HG03442 (cell line): ENCODE data around the gene CLSTN2.

Source experiments
- ATAC-seq: cut with Tn5 transposase; IDR thresholded peaks from one replicate; pipeline ENCODE4 v1.9.1; 2021; ENCODE audit warnings: mild to moderate bottlenecking, moderate library complexity; ENCODE audit not compliant: unreplicated experiment

CLSTN2 gene

GRCh38 chr3:140089403-140090072 is 154.6 kb downstream of the CLSTN2 start:
- no peak for ATAC-seq

- no peak for ATAC-seq
Observed at GRCh38 chr3:140091143-140091542, 156.2 kb downstream of the CLSTN2 start.

GRCh38 chr3:140092848-140093536 is 158.0 kb downstream of the CLSTN2 start:
- no peak for ATAC-seq

- ATAC-seq, result no peak
Observed at GRCh38 chr3:140093742-140094141, 158.8 kb downstream of the CLSTN2 start.

- ATAC-seq, result no peak
Observed at GRCh38 chr3:140094487-140094886, 159.5 kb downstream of the CLSTN2 start.

GRCh38 chr3:140096037-140096436 is 161.1 kb downstream of the CLSTN2 start:
- no peak for ATAC-seq

- ATAC-seq, result no peak
Observed at GRCh38 chr3:140097874-140098635, 163.1 kb downstream of the CLSTN2 start.

- no peak for ATAC-seq
Observed at GRCh38 chr3:140100479-140100878, 165.5 kb downstream of the CLSTN2 start.

GRCh38 chr3:140103166-140103565 is 168.2 kb downstream of the CLSTN2 start:
- no peak for ATAC-seq

- no peak for ATAC-seq
Observed at GRCh38 chr3:140103986-140104645, 169.1 kb downstream of the CLSTN2 start.

GRCh38 chr3:140113996-140114788 is 179.2 kb downstream of the CLSTN2 start:
- ATAC-seq, result no peak

- ATAC-seq, result no peak
Observed at GRCh38 chr3:140114789-140115080, 179.8 kb downstream of the CLSTN2 start.

- ATAC-seq, result no peak
Observed at GRCh38 chr3:140117096-140117526, 182.1 kb downstream of the CLSTN2 start.

GRCh38 chr3:140122183-140122582 is 187.2 kb downstream of the CLSTN2 start:
- no peak for ATAC-seq

GRCh38 chr3:140128217-140128616 is 193.2 kb downstream of the CLSTN2 start:
- ATAC-seq, result no peak

- peak; percentile 73 for ATAC-seq
Observed at GRCh38 chr3:140128631-140129030, 193.6 kb downstream of the CLSTN2 start.

GRCh38 chr3:140129768-140130284 is 194.8 kb downstream of the CLSTN2 start:
- ATAC-seq, result no peak

- ATAC-seq, result no peak
Observed at GRCh38 chr3:140131895-140132294, 196.9 kb downstream of the CLSTN2 start.

GRCh38 chr3:140134231-140134965 is 199.4 kb downstream of the CLSTN2 start:
- ATAC-seq, result no peak

- no peak for ATAC-seq
Observed at GRCh38 chr3:140135461-140135860, 200.5 kb downstream of the CLSTN2 start.
